ENCODE results near the gene ARL10. TPM values are rescaled to one million over a fixed set of nuclear protein-coding genes. Genes with fewer than 3 reads are reported as not detected.

Gene ARL10
- total RNA-seq, 1 experiment from 2014 or later = 5.8 TPM

DNA sequence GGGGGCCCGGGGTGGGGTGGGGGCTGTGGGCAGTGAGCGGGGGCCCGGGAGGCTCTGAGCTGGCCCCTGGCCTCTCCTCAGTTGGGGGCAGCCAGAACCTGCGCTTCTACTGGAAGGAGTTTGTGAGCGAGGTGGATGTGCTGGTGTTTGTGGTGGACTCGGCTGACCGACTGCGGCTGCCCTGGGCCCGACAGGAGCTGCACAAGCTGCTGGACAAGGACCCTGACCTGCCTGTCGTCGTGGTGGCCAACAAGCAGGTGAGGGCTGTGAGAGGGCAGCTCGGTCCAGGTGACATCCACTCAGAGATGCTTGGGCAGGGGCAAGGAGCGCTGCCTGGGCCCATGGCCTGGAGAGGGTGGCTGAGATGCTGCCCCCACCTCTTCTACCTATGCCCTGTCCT is 3.4 kb downstream of the ARL10 start:
- Histone ChIP-seq H3K4me3 (ENCODE audit: low read length) (no peak overlapping the region), H3K9me3 (ENCODE audit: low read length) (no peaks in the 10 kb centered on the region), H3K79me2 (ENCODE audit: low read length) (no peaks in the 10 kb centered on the region), H3K4me2 (ENCODE audit: low read depth, low read length, poor library complexity, severe bottlenecking) (no peak overlapping the region), H3K9me2 (replicated peaks; ENCODE audit: insufficient read depth, low read length) (no peaks in the 10 kb centered on the region), H2AFZ (ENCODE audit: low read length) (no peak overlapping the region), H3K36me3 (ENCODE audit: insufficient read depth, low read length) (no peaks in the 10 kb centered on the region), H3K27me3 (ENCODE audit: low read length) (no peaks in the 10 kb centered on the region), H4K20me1 (ENCODE audit: insufficient read depth, low read depth, low read length) (no peaks in the 10 kb centered on the region), H3K9ac (ENCODE audit: low read length) (no peak overlapping the region), H3K27ac (ENCODE audit: low read length) (no peak overlapping the region), H3K4me1 (ENCODE audit: low read length) (peaks cover 32% of the 10 kb centered on the region)
- DNase-seq = no peak

DNA sequence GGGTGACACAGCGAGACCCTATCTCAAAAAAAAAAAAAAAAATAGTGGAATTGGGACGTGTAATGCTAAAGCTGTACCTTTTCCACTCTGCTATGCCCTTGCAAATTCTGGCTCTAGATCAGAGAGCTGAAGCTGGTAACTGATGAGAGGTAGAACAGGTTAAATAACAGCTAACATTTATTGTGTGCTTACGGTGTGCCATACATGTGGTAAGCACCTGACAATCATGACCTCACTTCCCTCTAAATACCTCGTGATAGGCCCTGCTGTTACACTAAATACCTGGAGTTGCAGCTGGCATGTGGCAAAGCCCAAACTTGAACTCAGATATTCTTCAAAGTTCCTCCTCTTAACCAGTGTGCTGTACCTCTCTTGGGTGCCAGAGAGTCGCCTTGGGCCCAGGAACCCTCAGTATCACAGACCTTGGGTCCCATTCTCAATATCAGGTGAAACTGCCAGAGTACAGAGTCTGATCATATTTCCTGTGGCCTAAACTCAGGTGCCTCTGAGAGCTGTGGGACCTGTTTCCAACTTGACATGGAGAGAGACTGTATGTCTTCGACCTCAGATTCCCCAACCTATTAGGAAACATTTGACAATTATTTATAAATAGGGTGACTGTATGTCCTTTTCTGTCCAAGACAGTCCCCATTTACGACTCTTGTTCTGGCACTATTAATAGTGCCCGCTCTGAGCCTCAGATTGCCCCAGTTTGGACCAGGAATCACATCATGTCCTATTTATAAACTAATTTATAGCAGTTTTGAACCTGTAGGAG is 4.8 kb downstream of the ARL10 start:
- Histone ChIP-seq H3K4me2 (ENCODE audit: low read depth, low read length, poor library complexity, severe bottlenecking) (no peak overlapping the region), H3K27me3 (ENCODE audit: low read length) (no peaks in the 10 kb centered on the region), H3K4me3 (ENCODE audit: low read length) (no peak overlapping the region), H3K27ac (ENCODE audit: low read length) (no peak overlapping the region), H3K9me2 (replicated peaks; ENCODE audit: insufficient read depth, low read length) (no peaks in the 10 kb centered on the region), H3K9ac (ENCODE audit: low read length) (no peak overlapping the region), H3K4me1 (ENCODE audit: low read length) (peaks cover 22% of the 10 kb centered on the region), H2AFZ (ENCODE audit: low read length) (no peak overlapping the region), H3K36me3 (ENCODE audit: insufficient read depth, low read length) (no peaks in the 10 kb centered on the region), H4K20me1 (ENCODE audit: insufficient read depth, low read depth, low read length) (no peaks in the 10 kb centered on the region), H3K9me3 (ENCODE audit: low read length) (no peaks in the 10 kb centered on the region), H3K79me2 (ENCODE audit: low read length) (no peaks in the 10 kb centered on the region)
- DNase-seq = no peak

DNA sequence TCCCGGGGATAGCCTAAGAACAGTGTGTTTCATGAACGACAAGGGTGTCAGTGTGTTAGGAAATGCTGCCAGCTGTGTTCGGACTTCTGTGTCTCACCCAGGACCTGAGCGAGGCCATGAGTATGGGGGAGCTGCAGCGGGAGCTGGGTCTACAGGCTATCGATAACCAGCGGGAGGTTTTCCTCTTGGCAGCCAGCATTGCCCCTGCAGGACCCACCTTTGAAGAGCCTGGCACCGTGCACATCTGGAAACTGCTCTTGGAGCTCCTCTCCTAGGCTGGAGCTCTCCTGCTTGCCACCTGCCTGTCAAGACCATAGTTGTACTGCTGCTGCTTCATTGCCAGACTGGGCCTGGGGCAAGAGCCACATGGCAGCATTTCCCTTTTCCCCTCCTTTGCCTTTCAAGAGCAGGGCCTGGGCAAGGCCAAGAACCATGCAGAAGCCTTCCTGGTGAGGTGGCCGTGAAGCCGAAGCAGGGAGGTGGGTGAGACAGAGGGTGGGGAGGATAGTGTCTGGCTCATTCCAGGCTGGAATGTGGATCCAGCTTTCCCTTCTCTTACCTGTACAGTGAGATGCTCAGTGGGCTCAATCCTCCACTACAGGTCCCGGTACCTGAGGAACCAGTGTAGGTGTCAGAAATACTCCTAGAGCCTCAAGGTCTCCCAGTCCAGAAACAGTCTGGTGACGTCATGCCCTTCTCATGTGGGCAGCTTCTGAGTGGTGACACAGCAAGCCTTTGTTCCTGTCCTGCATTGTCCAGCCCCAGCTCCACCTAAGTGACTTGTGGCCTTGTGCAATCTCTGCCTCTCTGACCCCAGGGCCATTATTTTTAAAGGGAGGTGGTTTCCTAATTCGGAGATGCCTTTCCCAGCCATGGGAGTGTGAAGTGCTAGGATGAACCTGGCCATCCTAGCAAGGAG is 6.6 kb downstream of the ARL10 start:
- no peak overlapping the region for H3K9ac ChIP-seq (ENCODE audit: low read length)
- peaks cover 7% of the 10 kb centered on the region for H3K4me1 ChIP-seq (ENCODE audit: low read length)
- no peak overlapping the region for H3K4me2 ChIP-seq (ENCODE audit: low read depth, low read length, poor library complexity, severe bottlenecking)
- H3K27me3 ChIP-seq (ENCODE audit: low read length) = no peaks in the 10 kb centered on the region
- no peaks in the 10 kb centered on the region for H3K9me3 ChIP-seq (ENCODE audit: low read length)
- no peak overlapping the region for H2AFZ ChIP-seq (ENCODE audit: low read length)
- H3K4me3 ChIP-seq (ENCODE audit: low read length) = no peak overlapping the region
- DNase-seq = no peak
- H3K79me2 ChIP-seq (ENCODE audit: low read length) = no peaks in the 10 kb centered on the region
- H4K20me1 ChIP-seq (ENCODE audit: insufficient read depth, low read depth, low read length) = no peaks in the 10 kb centered on the region
- H3K9me2 ChIP-seq (replicated peaks; ENCODE audit: insufficient read depth, low read length) = no peaks in the 10 kb centered on the region
- H3K27ac ChIP-seq (ENCODE audit: low read length) = no peak overlapping the region
- no peaks in the 10 kb centered on the region for H3K36me3 ChIP-seq (ENCODE audit: insufficient read depth, low read length)

DNA sequence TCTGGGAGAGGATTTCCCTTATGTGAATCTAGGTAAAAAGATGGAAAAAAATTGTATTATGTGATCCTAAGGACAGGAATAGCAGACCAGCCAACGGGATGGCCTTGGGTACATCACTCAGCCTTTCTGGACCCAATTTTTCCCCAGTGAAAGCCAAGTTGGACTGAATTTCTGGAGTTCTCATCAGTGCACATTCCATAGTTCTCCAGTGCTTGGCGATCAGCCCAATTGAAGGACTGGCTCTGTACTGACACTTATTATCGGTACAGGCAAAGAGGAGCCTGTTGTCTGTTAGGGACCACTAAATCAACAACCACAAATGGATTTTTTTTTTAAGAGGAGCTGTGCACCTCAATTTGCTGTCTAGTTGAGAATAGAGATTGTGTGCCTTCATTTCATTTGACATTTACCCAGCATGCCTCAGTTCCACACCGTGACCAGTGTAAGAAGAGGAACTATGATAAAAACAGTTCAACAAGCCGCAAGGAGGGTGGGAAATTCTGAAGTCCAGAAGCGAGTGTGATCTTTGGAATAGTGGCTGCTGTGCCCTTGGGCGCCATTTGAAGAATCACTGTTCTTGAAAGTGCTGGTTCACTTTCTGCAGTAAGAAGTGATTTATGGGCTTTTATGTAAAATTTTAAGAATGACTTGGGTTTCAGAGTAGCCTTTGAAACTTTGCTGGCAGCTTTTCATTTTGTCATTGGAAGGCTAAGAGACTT is 8.0 kb downstream of the ARL10 start:
- no peaks in the 10 kb centered on the region for H3K9me3 ChIP-seq (ENCODE audit: low read length)
- H3K36me3 ChIP-seq (ENCODE audit: insufficient read depth, low read length) = no peaks in the 10 kb centered on the region
- H4K20me1 ChIP-seq (ENCODE audit: insufficient read depth, low read depth, low read length) = no peaks in the 10 kb centered on the region
- H3K27me3 ChIP-seq (ENCODE audit: low read length) = no peaks in the 10 kb centered on the region
- H3K9me2 ChIP-seq (replicated peaks; ENCODE audit: insufficient read depth, low read length) = no peaks in the 10 kb centered on the region
- no peak overlapping the region for H3K27ac ChIP-seq (ENCODE audit: low read length)
- DNase-seq = peak; percentile 61
- no peaks in the 10 kb centered on the region for H3K79me2 ChIP-seq (ENCODE audit: low read length)
- no peak overlapping the region for H2AFZ ChIP-seq (ENCODE audit: low read length)
- no peak overlapping the region for H3K4me3 ChIP-seq (ENCODE audit: low read length)
- H3K4me1 ChIP-seq (ENCODE audit: low read length) = peaks cover 7% of the 10 kb centered on the region
- H3K4me2 ChIP-seq (ENCODE audit: low read depth, low read length, poor library complexity, severe bottlenecking) = no peak overlapping the region
- H3K9ac ChIP-seq (ENCODE audit: low read length) = no peak overlapping the region

GRCh38 chr5:176379881-176380280 is 14.6 kb downstream of the ARL10 start:
- peak; percentile 55 for DNase-seq
- Histone ChIP-seq H3K4me3 (ENCODE audit: low read length) (no peak overlapping the region), H3K27ac (ENCODE audit: low read length) (no peak overlapping the region), H3K36me3 (ENCODE audit: insufficient read depth, low read length) (peaks cover 34% of the 10 kb centered on the region), H3K9me2 (replicated peaks; ENCODE audit: insufficient read depth, low read length) (no peaks in the 10 kb centered on the region), H3K9ac (ENCODE audit: low read length) (no peak overlapping the region), H3K9me3 (ENCODE audit: low read length) (no peaks in the 10 kb centered on the region), H4K20me1 (ENCODE audit: insufficient read depth, low read depth, low read length) (no peaks in the 10 kb centered on the region), H3K27me3 (ENCODE audit: low read length) (no peaks in the 10 kb centered on the region), H3K4me1 (ENCODE audit: low read length) (no peaks in the 10 kb centered on the region), H2AFZ (ENCODE audit: low read length) (no peak overlapping the region), H3K4me2 (ENCODE audit: low read depth, low read length, poor library complexity, severe bottlenecking) (no peak overlapping the region), H3K79me2 (ENCODE audit: low read length) (peaks cover under 1% of the 10 kb centered on the region; the same call in 1 of the 2 replicates)

DNA sequence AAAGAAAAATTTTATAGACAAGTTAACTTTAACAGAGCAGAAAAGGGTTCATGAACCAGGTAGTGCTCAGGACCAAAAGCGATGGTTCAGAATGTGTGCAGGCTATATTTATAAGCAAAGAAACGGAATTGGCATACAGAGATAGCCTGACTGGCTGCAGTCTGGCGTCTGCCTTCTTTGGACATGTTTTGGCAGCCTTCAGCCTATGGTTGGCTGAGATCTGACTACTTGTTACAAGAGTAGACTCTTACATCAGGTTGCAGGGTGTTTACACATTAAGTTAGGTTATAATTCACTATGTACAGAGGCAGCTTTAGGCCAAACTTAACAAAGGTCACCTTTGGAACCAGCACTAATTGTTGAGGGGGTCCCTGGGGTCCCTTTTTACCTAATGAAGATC is 16.1 kb downstream of the ARL10 start:
- Histone ChIP-seq H2AFZ (ENCODE audit: low read length) (no peak overlapping the region), H3K27me3 (ENCODE audit: low read length) (no peaks in the 10 kb centered on the region), H3K9me3 (ENCODE audit: low read length) (no peaks in the 10 kb centered on the region), H3K36me3 (ENCODE audit: insufficient read depth, low read length) (peaks cover 50% of the 10 kb centered on the region), H3K4me3 (ENCODE audit: low read length) (no peak overlapping the region), H3K27ac (ENCODE audit: low read length) (no peak overlapping the region), H3K4me1 (ENCODE audit: low read length) (peaks cover 5% of the 10 kb centered on the region), H3K9ac (ENCODE audit: low read length) (no peak overlapping the region), H4K20me1 (ENCODE audit: insufficient read depth, low read depth, low read length) (peaks cover 15% of the 10 kb centered on the region), H3K9me2 (replicated peaks; ENCODE audit: insufficient read depth, low read length) (no peaks in the 10 kb centered on the region), H3K4me2 (ENCODE audit: low read depth, low read length, poor library complexity, severe bottlenecking) (no peak overlapping the region), H3K79me2 (ENCODE audit: low read length) (peaks cover 15% of the 10 kb centered on the region)
- no peak for DNase-seq

DNA sequence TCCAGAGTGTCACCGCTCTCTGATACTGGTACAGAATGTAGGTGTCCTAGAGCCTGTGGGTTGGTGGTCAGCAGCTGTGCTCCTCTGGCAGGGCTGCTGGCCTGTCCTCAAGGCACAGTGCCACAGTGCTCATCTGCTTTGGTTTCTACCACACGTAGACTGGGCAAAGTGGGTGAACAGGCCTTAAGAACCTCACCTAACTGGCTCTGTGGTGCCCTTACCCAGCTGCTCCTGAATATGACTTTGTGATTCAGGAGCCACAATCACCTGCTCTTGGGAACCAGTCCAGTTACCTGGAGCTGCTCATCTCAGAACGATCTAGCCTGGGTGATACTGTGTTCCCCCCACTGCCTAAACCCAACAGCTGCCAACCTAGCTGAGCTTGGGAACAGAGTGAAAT is 16.7 kb downstream of the ARL10 start:
- DNase-seq = no peak

DNA sequence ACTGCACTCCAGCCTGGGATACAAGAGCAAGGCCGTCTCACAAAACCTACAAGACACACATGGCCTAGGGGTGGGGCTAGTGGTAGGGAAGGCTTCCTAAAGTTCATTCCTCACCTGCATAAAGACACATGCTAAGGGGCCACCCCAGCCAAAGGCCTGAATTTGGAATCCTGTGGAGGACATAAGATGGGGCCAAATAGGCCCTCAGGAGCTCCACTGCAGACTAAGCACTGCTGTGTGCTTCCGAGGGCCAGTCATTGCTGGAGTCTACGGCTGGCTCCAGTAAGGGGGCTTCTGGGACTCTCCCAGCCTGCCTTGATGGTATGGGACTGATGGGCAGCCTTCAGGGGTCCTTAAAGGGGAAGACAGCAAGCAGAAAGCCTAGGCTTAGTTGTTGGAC is 17.4 kb downstream of the ARL10 start:
- Histone ChIP-seq H3K9ac (ENCODE audit: low read length) (no peak overlapping the region), H2AFZ (ENCODE audit: low read length) (no peak overlapping the region), H3K27me3 (ENCODE audit: low read length) (no peaks in the 10 kb centered on the region), H3K4me3 (ENCODE audit: low read length) (no peak overlapping the region), H3K4me2 (ENCODE audit: low read depth, low read length, poor library complexity, severe bottlenecking) (no peak overlapping the region), H3K9me3 (ENCODE audit: low read length) (no peaks in the 10 kb centered on the region), H4K20me1 (ENCODE audit: insufficient read depth, low read depth, low read length) (peaks cover 26% of the 10 kb centered on the region), H3K36me3 (ENCODE audit: insufficient read depth, low read length) (peaks cover 61% of the 10 kb centered on the region), H3K9me2 (replicated peaks; ENCODE audit: insufficient read depth, low read length) (no peaks in the 10 kb centered on the region), H3K27ac (ENCODE audit: low read length) (no peak overlapping the region), H3K4me1 (ENCODE audit: low read length) (peaks cover 15% of the 10 kb centered on the region), H3K79me2 (ENCODE audit: low read length) (peaks cover 28% of the 10 kb centered on the region)
- DNase-seq = no peak

More for the DNA sequence above, 16.7 kb downstream of the ARL10 start:
- peaks cover 20% of the 10 kb centered on the region for H4K20me1 ChIP-seq (ENCODE audit: insufficient read depth, low read depth, low read length)
- no peak overlapping the region for H3K4me2 ChIP-seq (ENCODE audit: low read depth, low read length, poor library complexity, severe bottlenecking)
- no peak overlapping the region for H3K9ac ChIP-seq (ENCODE audit: low read length)
- no peak overlapping the region for H2AFZ ChIP-seq (ENCODE audit: low read length)
- H3K79me2 ChIP-seq (ENCODE audit: low read length) = peaks cover 21% of the 10 kb centered on the region
- no peak overlapping the region for H3K4me3 ChIP-seq (ENCODE audit: low read length)
- H3K27ac ChIP-seq (ENCODE audit: low read length) = no peak overlapping the region
- no peaks in the 10 kb centered on the region for H3K27me3 ChIP-seq (ENCODE audit: low read length)
- peaks cover 55% of the 10 kb centered on the region for H3K36me3 ChIP-seq (ENCODE audit: insufficient read depth, low read length)
- H3K9me3 ChIP-seq (ENCODE audit: low read length) = no peaks in the 10 kb centered on the region
- H3K4me1 ChIP-seq (ENCODE audit: low read length) = peaks cover 10% of the 10 kb centered on the region
- no peaks in the 10 kb centered on the region for H3K9me2 ChIP-seq (replicated peaks; ENCODE audit: insufficient read depth, low read length)

All from Karpas-422 (cell line).